Measurements from ENCODE around the gene SLC10A7. TPM values are rescaled to one million over a fixed set of nuclear protein-coding genes. Genes with fewer than 3 reads are reported as not detected.

Gene SLC10A7
- total and polyA plus RNA-seq, 2 of the 8 experiments (the other 6 are each of a cell fraction or from before 2014, with no cell fraction given) = 2.5 to 2.9 TPM

- peaks cover 0 to 2% (median 0%) of the 10 kb centered on the region in 4 experiments; a peak in 1 of 7 replicates for H3K4me1 ChIP-seq (replicated peaks in 1 of 4; ENCODE audit: control insufficient read depth in 3 of 4, insufficient read depth in 4 of 4, low read length in 3 of 4)
- ChIA-PET POLR2A (ENCODE audit: partially characterized antibody) (no interaction called here), CTCF (ENCODE audit: partially characterized antibody) (interaction anchor here (2.3 kb wide), 1 partner anchor 16 kb away, joined by 6 read pairs; no protein-coding TSS in a partner anchor)
- H3K56ac ChIP-seq (replicated peaks; ENCODE audit: insufficient read length, low read depth, low read length) = no peak overlapping the region
- H3K79me1 ChIP-seq (ENCODE audit: low read depth, low read length) = no peaks in the 10 kb centered on the region
- H2AFZ ChIP-seq (ENCODE audit: low read length) = no peak overlapping the region
- no peak overlapping the region for H2AK5ac ChIP-seq (ENCODE audit: low read depth, low read length)
- H3K14ac ChIP-seq (ENCODE audit: insufficient read length) = no peak overlapping the region
- no peak overlapping the region for H3K23ac ChIP-seq (ENCODE audit: insufficient read length)
- no peak overlapping the region for H2BK5ac ChIP-seq (ENCODE audit: low read depth, low read length)
- FAIRE-seq (no peak), DNase-seq (ENCODE audit: low read depth in 1 of 2, low spot score in 2 of 2) (no peak)
- no peak overlapping the region for H2BK15ac ChIP-seq (ENCODE audit: low read length)
- H4K91ac ChIP-seq (replicated peaks; ENCODE audit: insufficient read length, low read length) = no peak overlapping the region
- H4K8ac ChIP-seq (ENCODE audit: extremely low read depth, insufficient read depth, low read length) = no peak overlapping the region
- no peaks in the 10 kb centered on the region for H3K36me3 ChIP-seq (ENCODE audit: control insufficient read depth in 2 of 4, insufficient read depth in 4 of 4, low read length in 3 of 4)
- no peak overlapping the region for H2BK20ac ChIP-seq (ENCODE audit: low read length)
- no peak overlapping the region for H3K4me2 ChIP-seq (ENCODE audit: insufficient read depth in 1 of 2, low read depth in 2 of 2, low read length in 2 of 2)
- no peak overlapping the region for H3K27ac ChIP-seq (ENCODE audit: low read depth, low read length)
- H3K79me2 ChIP-seq (ENCODE audit: control insufficient read depth in 1 of 2, insufficient read depth in 2 of 2, low read length in 2 of 2) = no peaks in the 10 kb centered on the region
- no peak overlapping the region for H3K4me3 ChIP-seq (ENCODE audit: extremely low read depth in 1 of 4, insufficient read depth in 2 of 4, low read depth in 3 of 4, low read length in 4 of 4)
- H3K4ac ChIP-seq (replicated peaks; ENCODE audit: insufficient read length, low read depth, low read length) = no peak overlapping the region
- no peaks in the 10 kb centered on the region for H4K20me1 ChIP-seq (replicated peaks in 1 of 2; ENCODE audit: control insufficient read depth in 1 of 2, insufficient read depth in 2 of 2, low read length in 2 of 2)
- H3K27me3 ChIP-seq (replicated peaks in 1 of 4; ENCODE audit: control insufficient read depth in 3 of 4, extremely low read depth in 1 of 4, insufficient read depth in 3 of 4, low read length in 3 of 4) = no peaks in the 10 kb centered on the region
- no peak overlapping the region for H2BK12ac ChIP-seq (ENCODE audit: low read depth, low read length)
- H2BK120ac ChIP-seq (replicated peaks; ENCODE audit: low read depth, low read length) = no peak overlapping the region
- H3K9ac ChIP-seq (replicated peaks in 1 of 4; ENCODE audit: extremely low read depth in 1 of 4, low read depth in 3 of 4, low read length in 3 of 4) = no peak overlapping the region
- 95% methylated on average over 6 of the region's 6 CpGs; no CpG with 5 or more reads in 1 of the 2 experiments for WGBS, 2 experiments (ENCODE audit: extremely low coverage in 1 of 2, insufficient coverage in 1 of 2, insufficient read length in 1 of 2, insufficient replicate concordance in 2 of 2, low coverage in 1 of 2, low lambda C conversion rate in 2 of 2, missing lambda C conversion rate in 1 of 2)
- H3K23me2 ChIP-seq (ENCODE audit: low read depth, low read length) = no peaks in the 10 kb centered on the region; the same call in 1 of the 2 replicates
- H3K18ac ChIP-seq (ENCODE audit: extremely low read depth, low read length) = no peak overlapping the region
- no peak overlapping the region for H4K5ac ChIP-seq (ENCODE audit: insufficient read length, low read depth, low read length)
- H3K9me3 ChIP-seq (ENCODE audit: insufficient read depth in 2 of 2, low read depth in 1 of 2, low read length in 1 of 2) = no peaks in the 10 kb centered on the region
- no peak for TF ChIP-seq CEBPB (IDR thresholded peaks at IDR 0.05; ENCODE audit: low read depth, low read length)
- no peak for TF ChIP-seq JUND (IDR thresholded peaks at IDR 0.05; ENCODE audit: low read length)
- no peak for TF ChIP-seq CHD2 (IDR thresholded peaks at IDR 0.05; ENCODE audit: low read length)
- no peak for TF ChIP-seq CHD1 (IDR thresholded peaks at IDR 0.05; ENCODE audit: low read depth, low read length)
- TF ChIP-seq SIN3A (conservative IDR thresholded peaks at IDR 0.05 in 1 of 2, IDR thresholded peaks at IDR 0.05 in 1 of 2; ENCODE audit: low read depth in 1 of 2, low read length in 2 of 2) = no peak
- no peak for TF ChIP-seq BRCA1 (IDR thresholded peaks at IDR 0.05; ENCODE audit: low read depth, low read length)
- no peak for TF ChIP-seq BCL11A (IDR thresholded peaks at IDR 0.05; ENCODE audit: low read depth in 2 of 2, low read length in 2 of 2)
- no peak for TF ChIP-seq SIRT6 (IDR thresholded peaks at IDR 0.05; ENCODE audit: low read length)
- TF ChIP-seq SUZ12 (IDR thresholded peaks at IDR 0.05; ENCODE audit: low read length) = no peak
- no peak for TF ChIP-seq POU5F1 (IDR thresholded peaks at IDR 0.05; ENCODE audit: low read depth, low read length)
- no peak for TF ChIP-seq CREB1 (IDR thresholded peaks at IDR 0.05)
- no peak for TF ChIP-seq SAP30 (IDR thresholded peaks at IDR 0.05; ENCODE audit: insufficient read depth, insufficient replicate concordance, low read length)
- no peak for TF ChIP-seq YY1 (IDR thresholded peaks at IDR 0.05; ENCODE audit: low read depth, low read length)
- TF ChIP-seq ATF2 (IDR thresholded peaks at IDR 0.05; ENCODE audit: low read length) = no peak
Measured at GRCh38 chr4:146494143-146494542, 27.6 kb downstream of the SLC10A7 start.
